Naive thymus-derived CD4-positive, alpha-beta T cell (primary cell): ENCODE data around the gene DCUN1D4. TPM values are rescaled to one million over a fixed set of nuclear protein-coding genes. Genes with fewer than 3 reads are reported as not detected.
"Not testable (repeated sequence)": the region's sequence is repeated elsewhere in the genome, so short reads cannot be mapped to it uniquely, and the experiment has no call there.

Experiments
- ATAC-seq: fragments of 150-1000 bp; cut with Tn5 transposase; 2 replicates; pipeline ENCODE4 v1.10.0; 2021; ENCODE audit warnings: mild to moderate bottlenecking, moderate library complexity
- CTCF ChIA-PET: fragments of 350-600 bp; sonication (Branson Sonifier 250); formaldehyde crosslinking; loops from one replicate; lab custom pipeline; 2021; ENCODE audit warnings: antibody characterized with exemption; lab: Charles Lee
- POLR2A ChIA-PET: fragments of 350-600 bp; sonication (Branson Sonifier 250); formaldehyde crosslinking; loops from one replicate; lab custom pipeline; 2021; ENCODE audit warnings: antibody characterized with exemption, inconsistent platforms; lab: Charles Lee
- DNase-seq, 9 donors: peaks; one replicate each; pipeline versions ENCODE4 v3.0.0 to v3.0.0-alpha.2; 2020 to 2022; ENCODE audit warnings: mixed read lengths in 1 of 9
- H3K27ac ChIP-seq: one replicate; pipeline ENCODE4 v1.7.0; 2013; ENCODE audit warnings: mild to moderate bottlenecking, low read depth, low read length, moderate library complexity
- H3K27me3 ChIP-seq, 2 donors: one replicate each; pipeline ENCODE4 v1.7.0; 2013; ENCODE audit warnings: low read length in 2 of 2, mild to moderate bottlenecking in 2 of 2, moderate library complexity in 2 of 2; ENCODE audit not compliant: control insufficient read depth in 2 of 2, insufficient read depth in 2 of 2
- H3K36me3 ChIP-seq, 3 experiments: 1 replicate in 2 of 3; 2 replicates in 1 of 3; pipeline ENCODE4 v1.7.0; 2013; ENCODE audit warnings: low read length in 3 of 3, mild to moderate bottlenecking in 3 of 3, moderate library complexity in 1 of 3; ENCODE audit not compliant: insufficient read depth in 3 of 3, control insufficient read depth in 2 of 3
- H3K4me1 ChIP-seq, 2 donors: one replicate each; pipeline ENCODE4 v1.7.0; 2013; ENCODE audit warnings: low read length in 2 of 2, mild to moderate bottlenecking in 2 of 2, moderate library complexity in 1 of 2; ENCODE audit not compliant: control insufficient read depth in 2 of 2, insufficient read depth in 2 of 2
- H3K4me3 ChIP-seq: 2 replicates; pipeline ENCODE4 v1.7.0; 2013; ENCODE audit warnings: mild to moderate bottlenecking, low read length
- H3K9me3 ChIP-seq, 3 experiments: 1 replicate in 2 of 3; 2 replicates in 1 of 3; pipeline ENCODE4 v1.7.0; 2013; ENCODE audit warnings: low read length in 3 of 3; ENCODE audit not compliant: control insufficient read depth in 2 of 3
- H3K27ac Mint-ChIP-seq, 9 donors: one replicate each; pipeline ENCODE4 v1.8.0; 2020 to 2022; ENCODE audit warnings: mixed read lengths in 9 of 9, mild to moderate bottlenecking in 8 of 9, moderate library complexity in 5 of 9, inconsistent platforms in 2 of 9
- H3K27me3 Mint-ChIP-seq, 5 donors: one replicate each; pipeline ENCODE4 v1.8.0; 2021 to 2022; ENCODE audit warnings: mixed read lengths in 5 of 5, mild to moderate bottlenecking in 1 of 5
- H3K36me3 Mint-ChIP-seq, 5 donors: one replicate each; pipeline ENCODE4 v1.8.0; 2020 to 2022; ENCODE audit warnings: mixed read lengths in 5 of 5, mild to moderate bottlenecking in 3 of 5, inconsistent platforms in 1 of 5
- H3K4me1 Mint-ChIP-seq, 7 donors: one replicate each; pipeline ENCODE4 v1.8.0; 2020 to 2022; ENCODE audit warnings: mixed read lengths in 7 of 7, mild to moderate bottlenecking in 3 of 7, inconsistent platforms in 1 of 7
- H3K4me3 Mint-ChIP-seq, 10 donors: one replicate each; pipeline ENCODE4 v1.8.0; 2020 to 2022; ENCODE audit warnings: mild to moderate bottlenecking in 10 of 10, mixed read lengths in 10 of 10, moderate library complexity in 6 of 10, inconsistent platforms in 2 of 10
- H3K9me3 Mint-ChIP-seq, 11 donors: one replicate each; pipeline ENCODE4 v1.8.0; 2020 to 2022; ENCODE audit warnings: mixed read lengths in 11 of 11, mild to moderate bottlenecking in 4 of 11, inconsistent platforms in 1 of 11, moderate library complexity in 1 of 11
- intact Hi-C, 2 donors: fragments of 100-400 bp; cut with micrococcal nuclease; formaldehyde crosslinking; loops; one replicate each; pipeline ENCODE4 v1.15.1; 2023
- polyA plus RNA-seq, 2 donors: library from polyadenylated mRNA; unstranded; fragments of 300-500 nt; fragmentation: Illumina TruSeq; gene quantifications; one replicate each; pipeline ENCODE4 v1.2.3, GENCODE V29; 2021
- total RNA-seq, 6 experiments: library from RNA in 5 of 6; stranded (reverse) in 5 of 6; gene quantifications; 1 replicate in 5 of 6; 2 replicates in 1 of 6; pipeline ENCODE4 v1.2.3 and lab custom pipeline; 2021 to 2026

Gene DCUN1D4
- total and polyA plus RNA-seq, 7 experiments from 2014 or later, result 15.4 to 60.7 (median 31.4) TPM

DNA sequence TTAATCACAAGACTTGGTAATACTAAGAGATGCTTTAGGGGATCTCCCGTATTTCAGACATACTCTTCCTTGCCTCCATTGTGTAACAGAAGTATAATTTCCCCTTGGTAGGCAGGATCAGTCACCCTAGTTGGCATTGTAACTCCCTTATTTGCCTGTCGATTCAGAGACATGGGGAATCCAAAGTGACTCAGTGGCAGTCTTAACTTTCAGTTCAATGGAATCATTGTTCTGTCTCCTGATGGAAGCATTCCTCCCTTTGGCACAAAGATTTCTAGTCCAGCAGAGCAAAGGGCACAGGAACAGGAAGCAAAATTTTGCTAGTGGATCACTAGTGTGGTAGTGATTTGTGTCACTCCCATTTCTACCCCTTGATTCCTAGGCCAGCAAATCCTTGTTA, 80.4 kb downstream of the DCUN1D4 start:
- POLR2A ChIA-PET, result no interaction called here
- H3K36me3 ChIP-seq, result no peaks in the 10 kb centered on the region
- no peaks in the 10 kb centered on the region for H3K4me1 Mint-ChIP-seq

DNA sequence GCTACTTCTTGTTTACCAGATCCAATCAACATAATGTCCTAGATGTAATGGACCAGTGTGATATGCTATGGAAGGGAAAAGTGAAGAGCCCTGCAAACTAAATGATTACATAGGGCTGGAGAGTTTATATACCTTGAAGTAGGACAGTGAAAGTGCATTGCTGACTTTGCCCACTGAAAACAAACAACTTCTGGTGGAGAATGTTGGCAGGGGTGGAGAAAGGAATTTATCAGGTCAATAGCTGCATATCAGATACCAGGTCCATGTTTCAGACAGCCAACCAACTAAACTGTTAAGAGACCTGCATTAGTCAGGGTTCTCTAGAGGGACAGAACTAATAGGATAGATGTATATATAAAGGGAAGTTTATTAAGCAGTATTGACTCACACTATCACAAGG, 82.4 kb downstream of the DCUN1D4 start:
- H3K36me3 Mint-ChIP-seq, result no peaks in the 10 kb centered on the region
- CTCF ChIA-PET, result no interaction called here
- no peak overlapping the region for H3K4me3 ChIP-seq

More for the DNA sequence above, 80.4 kb downstream of the DCUN1D4 start:
- Histone ChIP-seq H3K9me3 (peaks cover 0 to 5% (median 0%) of the 10 kb centered on the region in 3 experiments), H3K4me1 (no peaks in the 10 kb centered on the region), H3K27ac (no peak overlapping the region), H3K27me3 (no peaks in the 10 kb centered on the region), H3K4me3 (no peak overlapping the region)
- H3K27me3 Mint-ChIP-seq, result peaks cover 0 to 8% (median 0%) of the 10 kb centered on the region in 5 donors
- DNase-seq (no peak), ATAC-seq (no peak)
- CTCF ChIA-PET, result no interaction called here
- no peak overlapping the region for H3K27ac Mint-ChIP-seq
- intact Hi-C loops, result no loop called here
- peaks cover 0 to 21% (median 6%) of the 10 kb centered on the region in 11 donors for H3K9me3 Mint-ChIP-seq
- H3K4me3 Mint-ChIP-seq, result no peak overlapping the region
- H3K36me3 Mint-ChIP-seq, result peaks cover 0 to 6% (median 0%) of the 10 kb centered on the region in 5 donors

DNA sequence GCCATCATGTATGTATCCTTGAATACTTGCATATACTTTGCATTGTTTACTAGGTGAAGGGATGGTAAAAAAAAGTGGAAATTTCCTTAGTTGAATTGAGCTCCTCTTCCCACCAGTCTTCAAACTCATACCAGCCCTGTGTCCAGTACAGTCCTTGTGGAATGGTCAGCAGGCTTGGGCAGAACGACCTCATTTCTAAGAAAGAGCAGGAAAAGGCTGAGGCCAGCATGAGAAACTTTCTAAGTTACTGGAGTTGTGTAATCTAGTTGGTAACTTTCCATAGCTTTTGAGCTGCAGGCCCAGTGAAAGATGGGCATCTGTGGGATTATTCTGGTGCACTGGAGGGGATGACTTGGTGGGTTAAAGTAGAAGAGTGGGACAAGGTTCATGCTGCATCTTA, 87.6 kb downstream of the DCUN1D4 start:
- H3K27ac Mint-ChIP-seq, result no peak overlapping the region
- POLR2A ChIA-PET, result no interaction called here
- Histone ChIP-seq H3K27me3 (no peaks in the 10 kb centered on the region), H3K27ac (no peak overlapping the region), H3K4me1 (no peaks in the 10 kb centered on the region), H3K4me3 (no peak overlapping the region), H3K36me3 (no peaks in the 10 kb centered on the region), H3K9me3 (no peaks in the 10 kb centered on the region)
- H3K4me3 Mint-ChIP-seq, result no peak overlapping the region
- peaks cover 0 to 30% (median 11%) of the 10 kb centered on the region in 5 donors for H3K27me3 Mint-ChIP-seq
- CTCF ChIA-PET, result no interaction called here
- no peak for DNase-seq
- no peak for ATAC-seq
- intact Hi-C loops, result no loop called here
- no peaks in the 10 kb centered on the region for H3K4me1 Mint-ChIP-seq
- H3K36me3 Mint-ChIP-seq, result no peaks in the 10 kb centered on the region
- peaks cover 0 to 2% (median 0%) of the 10 kb centered on the region in 11 donors for H3K9me3 Mint-ChIP-seq

More for the DNA sequence above, 82.4 kb downstream of the DCUN1D4 start:
- no peak overlapping the region for H3K27ac ChIP-seq
- no peak for DNase-seq
- no peaks in the 10 kb centered on the region for H3K4me1 ChIP-seq
- Mint-ChIP-seq H3K27ac (no peak overlapping the region), H3K9me3 (peaks cover 0 to 7% (median 3%) of the 10 kb centered on the region in 11 donors), H3K27me3 (peaks cover 0 to 9% (median 6%) of the 10 kb centered on the region in 5 donors), H3K4me3 (no peak overlapping the region), H3K4me1 (no peaks in the 10 kb centered on the region)
- no peaks in the 10 kb centered on the region for H3K27me3 ChIP-seq
- ATAC-seq, result no peak
- no peaks in the 10 kb centered on the region for H3K36me3 ChIP-seq
- POLR2A ChIA-PET, result no interaction called here
- intact Hi-C loops, result no loop called here
- peaks cover 0 to 4% (median 0%) of the 10 kb centered on the region in 3 experiments for H3K9me3 ChIP-seq

DNA sequence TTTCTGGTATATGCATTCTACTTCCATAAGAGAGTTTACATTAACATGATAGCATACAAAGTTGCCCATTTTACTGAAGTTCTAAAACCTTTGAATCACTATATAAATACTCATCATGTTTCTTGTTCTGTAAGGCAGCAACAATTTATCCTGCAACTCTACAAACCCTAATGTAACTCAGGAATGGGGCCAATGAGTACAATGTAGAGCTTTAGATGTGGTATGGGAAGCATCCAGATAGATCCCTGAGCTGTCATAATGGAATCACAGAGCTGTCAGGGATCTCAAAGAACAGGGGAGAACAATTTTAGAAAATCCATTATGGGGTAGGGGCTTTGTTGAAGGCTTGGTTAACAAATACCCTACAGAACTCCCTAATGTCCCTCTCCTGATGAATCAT, 88.5 kb downstream of the DCUN1D4 start:
- Mint-ChIP-seq H3K36me3 (no peaks in the 10 kb centered on the region), H3K27ac (no peak overlapping the region), H3K4me3 (no peak overlapping the region), H3K9me3 (peaks cover 0 to 2% (median 0%) of the 10 kb centered on the region in 11 donors), H3K27me3 (peaks cover 0 to 30% (median 11%) of the 10 kb centered on the region in 5 donors), H3K4me1 (no peaks in the 10 kb centered on the region)
- ChIA-PET POLR2A (no interaction called here), CTCF (no interaction called here)
- no peaks in the 10 kb centered on the region for H3K36me3 ChIP-seq
- no peaks in the 10 kb centered on the region for H3K9me3 ChIP-seq
- intact Hi-C loops, result no loop called here
- DNase-seq (no peak), ATAC-seq (no peak)
- no peak overlapping the region for H3K27ac ChIP-seq
- no peak overlapping the region for H3K4me3 ChIP-seq
- no peaks in the 10 kb centered on the region for H3K27me3 ChIP-seq
- no peaks in the 10 kb centered on the region for H3K4me1 ChIP-seq

DNA sequence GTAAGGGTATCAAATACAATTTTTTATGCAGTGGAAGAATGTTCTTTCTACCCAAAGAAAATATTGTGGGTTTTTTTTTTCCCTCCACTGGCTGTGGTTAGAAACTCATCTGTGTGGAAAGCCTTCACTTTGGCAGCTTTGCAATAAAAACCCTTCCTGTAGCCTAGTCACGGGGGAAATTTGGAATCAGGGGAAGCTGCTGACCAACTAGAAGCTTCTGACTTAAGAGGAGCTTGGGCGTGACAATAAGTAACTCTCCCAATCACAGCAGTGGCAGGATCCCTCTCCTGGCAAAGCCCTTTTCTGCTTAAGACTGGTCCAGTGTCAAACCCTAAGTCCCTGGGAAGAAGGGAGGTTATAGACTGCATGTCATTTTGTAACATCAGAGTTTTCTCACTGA, 89.3 kb downstream of the DCUN1D4 start:
- no peaks in the 10 kb centered on the region for H3K36me3 Mint-ChIP-seq
- Histone ChIP-seq H3K27ac (no peak overlapping the region), H3K27me3 (no peaks in the 10 kb centered on the region), H3K9me3 (no peaks in the 10 kb centered on the region), H3K36me3 (no peaks in the 10 kb centered on the region), H3K4me1 (no peaks in the 10 kb centered on the region), H3K4me3 (no peak overlapping the region)
- ATAC-seq, result no peak
- peaks cover 0 to 30% (median 8%) of the 10 kb centered on the region in 5 donors for H3K27me3 Mint-ChIP-seq
- peaks cover 0 to 4% (median 0%) of the 10 kb centered on the region in 11 donors for H3K9me3 Mint-ChIP-seq
- intact Hi-C loops, result no loop called here
- POLR2A ChIA-PET, result no interaction called here
- H3K27ac Mint-ChIP-seq, result no peak overlapping the region
- DNase-seq, result no peak
- H3K4me3 Mint-ChIP-seq, result no peak overlapping the region
- no peaks in the 10 kb centered on the region for H3K4me1 Mint-ChIP-seq
- CTCF ChIA-PET, result no interaction called here

DNA sequence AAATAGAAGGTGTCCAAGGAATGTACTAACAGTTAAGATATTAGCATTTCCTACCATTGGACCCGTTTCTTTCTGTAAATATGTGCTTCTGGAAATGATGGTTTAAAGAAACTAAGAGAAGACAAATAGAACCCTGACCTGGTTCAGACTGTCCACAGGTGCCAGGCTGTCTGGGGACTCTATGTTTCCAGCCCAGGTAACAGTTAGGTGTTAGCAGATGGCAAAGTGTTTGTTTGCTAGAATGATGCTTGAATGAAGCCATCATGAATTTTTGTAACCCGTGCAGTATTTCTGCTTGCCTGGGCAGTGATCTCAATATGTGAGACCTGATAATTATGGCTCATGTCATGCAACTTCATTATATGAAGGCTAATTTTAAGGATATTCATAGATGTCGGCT, 89.7 kb downstream of the DCUN1D4 start:
- Mint-ChIP-seq H3K9me3 (peaks cover 0 to 6% (median 1%) of the 10 kb centered on the region in 11 donors), H3K4me3 (no peak overlapping the region), H3K4me1 (no peaks in the 10 kb centered on the region), H3K27me3 (peaks cover 0 to 30% (median 3%) of the 10 kb centered on the region in 5 donors), H3K27ac (no peak overlapping the region), H3K36me3 (no peaks in the 10 kb centered on the region)
- ChIA-PET POLR2A (no interaction called here), CTCF (no interaction called here)
- no peaks in the 10 kb centered on the region for H3K27me3 ChIP-seq
- H3K4me3 ChIP-seq, result no peak overlapping the region
- H3K27ac ChIP-seq, result no peak overlapping the region
- no peaks in the 10 kb centered on the region for H3K9me3 ChIP-seq
- DNase-seq (no peak), ATAC-seq (no peak)
- intact Hi-C loops, result no loop called here
- no peaks in the 10 kb centered on the region for H3K36me3 ChIP-seq
- no peaks in the 10 kb centered on the region for H3K4me1 ChIP-seq

DNA sequence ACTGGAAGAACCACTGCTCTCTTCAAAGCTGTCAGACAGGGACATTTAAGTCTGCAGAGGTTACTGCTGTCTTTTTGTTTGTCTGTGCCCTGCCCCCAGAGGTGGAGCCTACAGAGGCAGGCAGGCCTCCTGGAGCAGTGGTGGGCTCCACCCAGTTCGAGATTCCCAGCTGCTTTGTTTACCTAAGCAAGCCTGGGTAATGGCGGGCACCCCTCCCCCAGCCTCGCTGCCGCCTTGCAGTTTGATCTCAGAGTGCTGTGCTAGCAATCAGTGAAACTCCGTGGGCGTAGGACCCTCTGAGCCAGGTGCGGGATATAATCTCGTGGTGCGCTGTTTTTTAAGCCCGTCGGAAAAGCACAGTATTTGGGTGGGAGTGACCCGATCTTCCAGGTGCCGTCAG, 97.5 kb downstream of the DCUN1D4 start:
- ATAC-seq, POLR2A ChIA-PET, H3K27me3 ChIP-seq: not testable (repeated sequence)

More for the DNA sequence above, 97.5 kb downstream of the DCUN1D4 start:
- H3K27ac ChIP-seq, H3K4me1 Mint-ChIP-seq, H3K27ac Mint-ChIP-seq, H3K4me3 Mint-ChIP-seq, CTCF ChIA-PET, H3K4me3 ChIP-seq, DNase-seq, H3K9me3 ChIP-seq, intact Hi-C loops, H3K4me1 ChIP-seq, H3K36me3 ChIP-seq: not testable (repeated sequence)
- Mint-ChIP-seq H3K9me3 (peaks cover 0 to 31% (median 10%) of the 10 kb centered on the region in 11 donors), H3K27me3 (peaks cover 0 to 14% (median 4%) of the 10 kb centered on the region in 5 donors), H3K36me3 (peaks cover 0 to 11% (median 0%) of the 10 kb centered on the region in 5 donors)
